ENCODE measurements around the gene ANGPTL2.

DNA sequence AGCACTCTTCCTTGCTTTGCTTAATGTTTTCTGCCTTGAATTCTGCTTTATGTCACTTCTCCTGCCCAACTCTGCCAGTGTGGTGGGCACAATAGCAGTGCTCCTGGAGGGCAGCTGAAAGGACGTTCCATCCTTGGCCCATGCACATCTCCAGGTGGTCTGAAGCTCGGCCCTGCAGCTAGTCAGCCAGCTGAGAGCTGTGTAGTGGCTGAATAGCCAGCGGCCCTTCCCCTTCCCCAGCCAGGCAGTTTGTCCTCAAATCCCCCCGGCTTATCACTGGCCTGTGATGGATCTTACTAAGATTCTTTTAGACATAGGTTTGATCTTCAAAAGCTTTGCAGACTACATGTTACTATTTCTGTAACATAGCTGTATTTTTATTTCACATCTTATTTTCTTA, 42.7 kb upstream of the ANGPTL2 start:
- TF ChIP-seq, protein P1, sequence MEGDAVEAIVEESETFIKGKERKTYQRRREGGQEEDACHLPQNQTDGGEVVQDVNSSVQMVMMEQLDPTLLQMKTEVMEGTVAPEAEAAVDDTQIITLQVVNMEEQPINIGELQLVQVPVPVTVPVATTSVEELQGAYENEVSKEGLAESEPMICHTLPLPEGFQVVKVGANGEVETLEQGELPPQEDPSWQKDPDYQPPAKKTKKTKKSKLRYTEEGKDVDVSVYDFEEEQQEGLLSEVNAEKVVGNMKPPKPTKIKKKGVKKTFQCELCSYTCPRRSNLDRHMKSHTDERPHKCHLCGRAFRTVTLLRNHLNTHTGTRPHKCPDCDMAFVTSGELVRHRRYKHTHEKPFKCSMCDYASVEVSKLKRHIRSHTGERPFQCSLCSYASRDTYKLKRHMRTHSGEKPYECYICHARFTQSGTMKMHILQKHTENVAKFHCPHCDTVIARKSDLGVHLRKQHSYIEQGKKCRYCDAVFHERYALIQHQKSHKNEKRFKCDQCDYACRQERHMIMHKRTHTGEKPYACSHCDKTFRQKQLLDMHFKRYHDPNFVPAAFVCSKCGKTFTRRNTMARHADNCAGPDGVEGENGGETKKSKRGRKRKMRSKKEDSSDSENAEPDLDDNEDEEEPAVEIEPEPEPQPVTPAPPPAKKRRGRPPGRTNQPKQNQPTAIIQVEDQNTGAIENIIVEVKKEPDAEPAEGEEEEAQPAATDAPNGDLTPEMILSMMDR (IDR thresholded peaks at IDR 0.05): no peak
- TF ChIP-seq, protein P2, sequence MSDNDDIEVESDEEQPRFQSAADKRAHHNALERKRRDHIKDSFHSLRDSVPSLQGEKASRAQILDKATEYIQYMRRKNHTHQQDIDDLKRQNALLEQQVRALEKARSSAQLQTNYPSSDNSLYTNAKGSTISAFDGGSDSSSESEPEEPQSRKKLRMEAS (IDR thresholded peaks at IDR 0.05): no peak
- TF ChIP-seq TP53 (CRISPR knock-in tag; IDR thresholded peaks at IDR 0.05): no peak

All from A549 (cell line).